Psoas muscle (tissue), 8 donors: ENCODE measurements around the gene CHEK1. TPM values are rescaled to one million over a fixed set of nuclear protein-coding genes. Genes with fewer than 3 reads are reported as not detected.

Experiments used
- ATAC-seq, 4 donors: fragments of 200-7000 bp; cut with Tn5 transposase; one replicate each; pipeline ENCODE4 v1.9.1; 2020; ENCODE audit warnings: moderate library complexity in 3 of 4, mild to moderate bottlenecking in 2 of 4
- DNase-seq, 2 donors: peaks; one replicate each; pipeline ENCODE4 v3.0.0-alpha.2; 2020
- H3K27ac ChIP-seq: fragments of 200-600 bp; one replicate; pipeline ENCODE4 v1.8.0; 2022
- H3K27me3 ChIP-seq, 3 donors: fragments of 200-600 bp in 1 of 3; one replicate each; pipeline versions ENCODE4 v1.6.1 to v1.8.0; 2013 to 2022; ENCODE audit warnings: low read length in 2 of 3, mild to moderate bottlenecking in 2 of 3, moderate library complexity in 1 of 3; ENCODE audit not compliant: insufficient read depth in 3 of 3
- H3K36me3 ChIP-seq, 2 donors: fragments of 200-600 bp in 1 of 2; one replicate each; pipeline versions ENCODE4 v1.6.1 to v1.8.0; 2013 to 2022; ENCODE audit warnings: low read depth in 1 of 2, mild to moderate bottlenecking in 1 of 2, moderate library complexity in 1 of 2; ENCODE audit not compliant: insufficient read depth in 1 of 2
- H3K4me1 ChIP-seq: fragments of 200-600 bp; one replicate; pipeline ENCODE4 v1.8.0; 2022
- H3K4me3 ChIP-seq: fragments of 200-600 bp; one replicate; pipeline ENCODE4 v1.8.0; 2022; ENCODE audit warnings: mild to moderate bottlenecking
- H3K9me3 ChIP-seq: fragments of 200-600 bp; one replicate; pipeline ENCODE4 v1.8.0; 2022
- CTCF ChIP-seq: fragments of 200-600 bp; IDR thresholded peaks from one replicate; pipeline ENCODE4 v1.8.0; 2022; ENCODE audit warnings: antibody characterized with exemption
- WGBS, 3 donors: extraction: QIAGEN DNeasy Blood & Tissue Kit; methylation state at CpG; one replicate each; pipeline versions ENCODE4 v1.1.6 to v1.1.7; 2013; 5-methylcytosine and 5-hydroxymethylcytosine counted together
- intact Hi-C, 2 donors: fragments of 100-400 bp; cut with DNase I; formaldehyde crosslinking; loops; one replicate each; pipeline versions ENCODE4 v1.11.0 to v1.14.2; 2022
- polyA plus RNA-seq, 3 donors: library from polyadenylated mRNA; stranded (reverse); fragments of 200-250 nt; gene quantifications; one replicate each; pipeline ENCODE4 v1.2.3, GENCODE V29; 2013
- total RNA-seq, 4 donors: library from RNA; stranded (reverse); fragmentation: NEBNext Ultra II Directional in 2 of 4; extraction: Animal tissue kit (Norgen Biotek cat#: 25700) in 2 of 4; gene quantifications; one replicate each; pipeline versions ENCODE4 v1.2.1 to v1.2.4, GENCODE V29; 2021 to 2023
- donor health status: healthy with polysubstance abuse.
- donor health status: DM: no; HTN: no; CAD: no; lungs with moderate emphysema.
- donor health status: Bipolar disorder and iron deficiency.
- donor health status: healthy.
- donor health status: DM: yes; HTN: yes; CAD: no.
- donor health status: DM: no; HTN: no; CAD: no.
- donor health status: DM: no; HTN: no; CAD: no.
- donor health status: DM: yes; HTN: yes; CAD: no.

Gene CHEK1
- total and polyA plus RNA-seq, 7 donors, result 0.44 to 1.3 (median 0.81) TPM

GRCh38 chr11:125670172-125670571 is 45.2 kb downstream of the CHEK1 start:
- ATAC-seq, result no peak
- Histone ChIP-seq H3K36me3 (no peaks in the 10 kb centered on the region), H3K4me3 (no peak overlapping the region), H3K27me3 (no peaks in the 10 kb centered on the region), H3K9me3 (no peaks in the 10 kb centered on the region), H3K27ac (no peak overlapping the region), H3K4me1 (no peaks in the 10 kb centered on the region)
- no peak for DNase-seq
- 93 to 96% (median 94%) methylated on average over 1 of the region's 1 CpG for WGBS, 3 donors
- intact Hi-C loops, result no loop called here
- no peak for TF ChIP-seq CTCF

- H3K27ac ChIP-seq, result no peak overlapping the region
Observed at GRCh38 chr11:125671561-125671960, 46.6 kb downstream of the CHEK1 start.

GRCh38 chr11:125674210-125674609 is 49.2 kb downstream of the CHEK1 start:
- no peak overlapping the region for H3K27ac ChIP-seq
- H3K36me3 ChIP-seq, result no peaks in the 10 kb centered on the region
- no peak for ATAC-seq
- no peak for TF ChIP-seq CTCF
- no peak overlapping the region for H3K4me3 ChIP-seq
- intact Hi-C loops, result no loop called here
- no peak for DNase-seq
- H3K4me1 ChIP-seq, result no peaks in the 10 kb centered on the region
- WGBS, 3 donors, result 78 to 83% (median 83%) methylated on average over 2 of the region's 2 CpGs
- H3K27me3 ChIP-seq, result no peaks in the 10 kb centered on the region
- no peaks in the 10 kb centered on the region for H3K9me3 ChIP-seq

More at GRCh38 chr11:125671561-125671960, 46.6 kb downstream of the CHEK1 start:
- WGBS, 3 donors, result 88 to 90% (median 90%) methylated on average over 2 of the region's 2 CpGs
- intact Hi-C loops, result no loop called here
- Histone ChIP-seq H3K27me3 (no peaks in the 10 kb centered on the region), H3K4me1 (no peaks in the 10 kb centered on the region), H3K9me3 (no peaks in the 10 kb centered on the region), H3K36me3 (no peaks in the 10 kb centered on the region), H3K4me3 (no peak overlapping the region)
- no peak for TF ChIP-seq CTCF
- no peak for ATAC-seq
- DNase-seq, result no peak

GRCh38 chr11:125675196-125675595 is 50.2 kb downstream of the CHEK1 start:
- no peak overlapping the region for H3K27ac ChIP-seq
- intact Hi-C loops, result no loop called here
- no peak for ATAC-seq
- H3K9me3 ChIP-seq, result no peaks in the 10 kb centered on the region
- no peaks in the 10 kb centered on the region for H3K36me3 ChIP-seq
- no peak for DNase-seq
- 92 to 96% (median 94%) methylated on average over 2 of the region's 2 CpGs for WGBS, 3 donors
- no peaks in the 10 kb centered on the region for H3K27me3 ChIP-seq
- H3K4me1 ChIP-seq, result no peaks in the 10 kb centered on the region
- no peak overlapping the region for H3K4me3 ChIP-seq
- no peak for TF ChIP-seq CTCF

GRCh38 chr11:125679397-125679796 is 54.4 kb downstream of the CHEK1 start:
- WGBS, 3 donors, result 96% methylated on average over 4 of the region's 4 CpGs
- Histone ChIP-seq H3K36me3 (no peaks in the 10 kb centered on the region), H3K9me3 (no peaks in the 10 kb centered on the region), H3K27me3 (no peaks in the 10 kb centered on the region), H3K4me3 (no peak overlapping the region), H3K27ac (no peak overlapping the region), H3K4me1 (no peaks in the 10 kb centered on the region)
- intact Hi-C loops, result no loop called here
- no peak for DNase-seq
- no peak for TF ChIP-seq CTCF
- no peak for ATAC-seq
